ENCODE data around the gene PRRG2.

- TF ChIP-seq TAF1 (IDR thresholded peaks at IDR 0.05; ENCODE audit: borderline replicate concordance, insufficient read depth, low read length) (no peak), POLR2AphosphoS5 (IDR thresholded peaks at IDR 0.05; ENCODE audit: low read depth, low read length) (no peak), FOXP2 (optimal IDR thresholded peaks at IDR 0.05; ENCODE audit: borderline replicate concordance, extremely low read depth, extremely low read length, insufficient read depth) (no peak), SIN3A (IDR thresholded peaks at IDR 0.05; ENCODE audit: borderline replicate concordance, insufficient read depth, low read length) (no peak), REST (IDR thresholded peaks at IDR 0.05; ENCODE audit: insufficient read depth in 1 of 2, low read depth in 2 of 2, low read length in 2 of 2) (no peak)
These were observed 13.3 kb downstream of the PRRG2 start for GRCh38 chr19:49594157-49594992.

Data from PFSK-1 (cell line).